H1 (cell line): ENCODE measurements around the gene RBM14. TPM values are rescaled to one million over a fixed set of nuclear protein-coding genes. Genes with fewer than 3 reads are reported as not detected.
A peak's percentile ranks its signal among the peaks of the same experiment; 100 is the strongest.

ENCODE experiments used
- ATF2 ChIP-seq: IDR thresholded peaks from 2 replicates; pipeline ENCODE4 v1.6.1; 2012; ENCODE audit warnings: low read length, inconsistent platforms
- JUN ChIP-seq: IDR thresholded peaks from 2 replicates; pipeline ENCODE4 v1.6.1; 2011; ENCODE audit warnings: low read depth, mild to moderate bottlenecking, improper control_type of control experiment, low read length
- RBBP5 ChIP-seq: IDR thresholded peaks from 2 replicates; pipeline ENCODE4 v1.7.1; 2012; ENCODE audit warnings: low read depth, mild to moderate bottlenecking, inconsistent platforms, low read length, moderate library complexity, borderline replicate concordance
- SIN3A ChIP-seq, 2 experiments: IDR thresholded peaks in 1 of 2; conservative IDR thresholded peaks in 1 of 2; 2 replicates each; pipeline ENCODE4 v1.6.1; 2011 to 2012; ENCODE audit warnings: low read length in 2 of 2, improper control_type of control experiment in 1 of 2, low read depth in 1 of 2, mild to moderate bottlenecking in 1 of 2
- YY1 ChIP-seq: IDR thresholded peaks from 2 replicates; pipeline ENCODE4 v1.6.1; 2011; ENCODE audit warnings: low read depth, mild to moderate bottlenecking, low read length
- polyA plus RNA-seq, 7 experiments: library from polyadenylated mRNA; depleted of rRNA in 3 of 7; stranded (reverse) in 5 of 7; unstranded in 2 of 7; fragments of >200 nt in 5 of 7; fragments of 200-250 nt in 2 of 7; gene quantifications; 1 replicate in 5 of 7; 2 replicates in 1 of 7; 4 replicates in 1 of 7; pipeline versions ENCODE4 v1.2.1 to v1.2.3, GENCODE V29; 2011 to 2013; ENCODE audit warnings: missing spikeins in 2 of 7, mixed read lengths in 2 of 7
- total RNA-seq: library from RNA; stranded (reverse); fragmentation: NEBNext Ultra II Directional; extraction: Animal tissue kit (Norgen Biotek cat#: 25700); gene quantifications from 2 replicates; pipeline ENCODE4 v1.2.1, GENCODE V29; 2021
- TF ChIP-seq, protein P1 (sequence below): IDR thresholded peaks from 2 replicates; pipeline ENCODE4 v1.6.1; 2011; ENCODE audit warnings: low read length, improper control_type of control experiment

Gene RBM14
- total and polyA plus RNA-seq, 2 of the 8 experiments (the other 6 are each of a cell fraction or from before 2014, with no cell fraction given): 67.2 to 142 TPM

- TF ChIP-seq, protein P1, sequence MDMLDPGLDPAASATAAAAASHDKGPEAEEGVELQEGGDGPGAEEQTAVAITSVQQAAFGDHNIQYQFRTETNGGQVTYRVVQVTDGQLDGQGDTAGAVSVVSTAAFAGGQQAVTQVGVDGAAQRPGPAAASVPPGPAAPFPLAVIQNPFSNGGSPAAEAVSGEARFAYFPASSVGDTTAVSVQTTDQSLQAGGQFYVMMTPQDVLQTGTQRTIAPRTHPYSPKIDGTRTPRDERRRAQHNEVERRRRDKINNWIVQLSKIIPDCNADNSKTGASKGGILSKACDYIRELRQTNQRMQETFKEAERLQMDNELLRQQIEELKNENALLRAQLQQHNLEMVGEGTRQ: no peak
- no peak for TF ChIP-seq ATF2
- TF ChIP-seq SIN3A (conservative IDR thresholded peaks at IDR 0.05 in 1 of 2, IDR thresholded peaks at IDR 0.05 in 1 of 2; ENCODE audit: low read depth in 1 of 2, low read length in 2 of 2): 0 out of 4 replicates have a peak, but pooled peaks of 1 of the 2 experiments have one; percentile 12
- no peak for TF ChIP-seq RBBP5
- TF ChIP-seq YY1: no peak
- no peak for TF ChIP-seq JUN
Observed at GRCh38 chr11:66639066-66639813, 22.8 kb downstream of the RBM14 start (continued).
